ENCODE results near the gene BLCAP.

GRCh38 chr20:37573626-37574198 lies 46.0 kb upstream of the BLCAP start:
- no peak for TF ChIP-seq CTCF (IDR thresholded peaks at IDR 0.05; ENCODE audit: poor library complexity)
- TF ChIP-seq EZH2 (IDR thresholded peaks at IDR 0.05; ENCODE audit: borderline replicate concordance): no peak

All from hepatocyte (in vitro differentiated cells).